GM12801 (cell line): ENCODE results near the gene MAN1A1.

Source experiments
- TF ChIP-seq, protein P1 (sequence below): IDR thresholded peaks from one replicate; pipeline ENCODE4 v1.5.1; 2011; ENCODE audit warnings: control low read depth; ENCODE audit not compliant: insufficient read length; ENCODE audit errors: extremely low read depth

Gene MAN1A1

DNA sequence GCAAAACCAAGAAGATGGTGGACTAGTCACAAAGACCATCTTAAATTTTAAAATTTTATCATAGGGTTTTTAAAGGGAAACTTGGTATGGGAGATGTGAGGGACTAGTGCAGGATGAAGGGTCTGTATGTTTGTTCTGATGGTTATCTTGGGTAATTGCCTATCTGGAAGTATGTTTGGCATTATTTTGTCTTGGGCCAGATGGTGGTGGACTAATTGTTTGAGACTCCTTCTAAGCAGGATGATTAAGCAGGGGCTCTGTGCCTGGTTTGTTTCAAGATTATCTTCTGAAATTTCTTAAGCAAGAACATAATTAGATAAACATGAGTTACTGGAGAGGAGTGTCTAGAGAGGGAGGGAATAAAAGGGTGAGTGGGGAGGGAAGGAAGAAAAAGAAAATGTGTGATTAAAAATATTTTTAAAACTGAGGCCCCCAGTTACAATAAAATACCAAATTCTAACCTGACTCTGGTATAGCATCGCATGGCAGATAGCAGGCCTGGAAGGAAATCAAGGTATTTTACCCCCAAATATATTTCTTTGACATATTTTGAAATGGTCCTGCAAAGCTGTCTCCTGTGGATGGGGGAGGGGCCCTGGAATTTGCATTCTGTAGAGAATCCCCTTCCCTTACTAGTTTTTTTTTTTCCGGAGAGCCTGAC is 221.2 kb downstream of the MAN1A1 start:
- TF ChIP-seq, protein P1, sequence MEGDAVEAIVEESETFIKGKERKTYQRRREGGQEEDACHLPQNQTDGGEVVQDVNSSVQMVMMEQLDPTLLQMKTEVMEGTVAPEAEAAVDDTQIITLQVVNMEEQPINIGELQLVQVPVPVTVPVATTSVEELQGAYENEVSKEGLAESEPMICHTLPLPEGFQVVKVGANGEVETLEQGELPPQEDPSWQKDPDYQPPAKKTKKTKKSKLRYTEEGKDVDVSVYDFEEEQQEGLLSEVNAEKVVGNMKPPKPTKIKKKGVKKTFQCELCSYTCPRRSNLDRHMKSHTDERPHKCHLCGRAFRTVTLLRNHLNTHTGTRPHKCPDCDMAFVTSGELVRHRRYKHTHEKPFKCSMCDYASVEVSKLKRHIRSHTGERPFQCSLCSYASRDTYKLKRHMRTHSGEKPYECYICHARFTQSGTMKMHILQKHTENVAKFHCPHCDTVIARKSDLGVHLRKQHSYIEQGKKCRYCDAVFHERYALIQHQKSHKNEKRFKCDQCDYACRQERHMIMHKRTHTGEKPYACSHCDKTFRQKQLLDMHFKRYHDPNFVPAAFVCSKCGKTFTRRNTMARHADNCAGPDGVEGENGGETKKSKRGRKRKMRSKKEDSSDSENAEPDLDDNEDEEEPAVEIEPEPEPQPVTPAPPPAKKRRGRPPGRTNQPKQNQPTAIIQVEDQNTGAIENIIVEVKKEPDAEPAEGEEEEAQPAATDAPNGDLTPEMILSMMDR, result no peak

- TF ChIP-seq, protein P1, result no peak
These were observed 221.9 kb downstream of the MAN1A1 start for GRCh38 chr6:119127627-119128026.
